DMS153 (cell line): ENCODE results near the gene SCYGR7.
"Not testable (repeated sequence)": the region's sequence is repeated elsewhere in the genome, so short reads cannot be mapped to it uniquely, and the experiment has no call there.

ENCODE experiments used
- DNase-seq: peaks from one replicate; lab custom pipeline; 2025; lab: John Stamatoyannopoulos, UW

The SCYGR7 gene

DNA sequence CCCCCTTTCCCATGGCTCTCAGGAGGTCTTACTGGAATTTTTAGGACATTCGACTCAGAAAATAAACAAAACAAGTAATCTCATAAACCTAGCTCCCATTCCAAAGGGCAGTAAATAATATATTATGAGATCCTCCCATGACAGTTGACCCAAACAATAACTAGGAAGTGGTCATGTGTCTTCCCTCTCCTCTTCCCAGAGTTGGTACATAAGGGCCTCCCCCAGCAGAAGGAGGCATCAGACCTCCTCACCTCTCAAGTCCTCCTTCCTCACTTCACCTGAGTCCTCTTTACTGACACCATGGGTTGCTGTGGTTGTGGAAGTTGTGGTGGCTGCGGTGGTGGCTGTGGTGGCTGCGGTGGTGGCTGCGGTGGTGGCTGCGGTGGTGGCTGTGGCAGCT is at the start of gene SCYGR7:
SCYGR7 (plus strand) TSS at position 301 of the 400 bp plus-strand sequence; CDS start at position 301, 0 bp downstream.
- DNase-seq, result no peak

GRCh38 chr2:227684258-227684657 is 43.9 kb upstream of the SCYGR7 start:
- no peak for DNase-seq

- DNase-seq, result no peak
Observed at GRCh38 chr2:227687189-227687588, 40.9 kb upstream of the SCYGR7 start.

DNA sequence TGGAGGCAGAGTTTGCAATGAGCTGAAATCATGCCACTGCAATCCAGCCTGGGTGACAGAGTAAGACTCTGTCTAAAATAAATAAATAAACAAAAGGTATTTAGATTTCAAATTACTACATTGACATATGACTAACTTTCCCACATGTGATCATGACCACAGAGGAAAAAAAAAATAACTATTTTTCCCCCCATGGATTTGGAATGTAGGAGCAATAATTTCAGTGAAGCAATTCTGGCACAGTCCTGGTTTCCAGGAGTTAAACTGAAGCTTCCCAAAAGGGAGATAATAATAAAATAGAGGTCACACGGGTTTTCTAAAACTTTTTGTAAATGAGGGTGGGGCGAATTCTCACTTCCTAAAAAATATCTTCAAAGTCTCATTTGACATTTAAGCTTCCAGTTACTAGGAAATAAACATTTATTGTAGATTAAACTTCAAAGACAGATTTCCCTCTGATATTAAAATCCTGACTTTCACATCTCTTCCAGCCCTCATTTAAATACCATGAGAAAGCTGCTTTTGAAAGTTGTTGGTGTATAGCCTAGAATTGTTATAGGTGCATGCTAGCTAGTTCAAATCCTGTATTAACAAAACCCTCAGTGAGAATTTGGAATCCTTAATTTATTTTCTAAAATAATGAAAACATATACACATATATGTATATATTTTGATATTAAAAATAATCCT is 31.0 kb upstream of the SCYGR7 start:
- DNase-seq, result no peak

DNA sequence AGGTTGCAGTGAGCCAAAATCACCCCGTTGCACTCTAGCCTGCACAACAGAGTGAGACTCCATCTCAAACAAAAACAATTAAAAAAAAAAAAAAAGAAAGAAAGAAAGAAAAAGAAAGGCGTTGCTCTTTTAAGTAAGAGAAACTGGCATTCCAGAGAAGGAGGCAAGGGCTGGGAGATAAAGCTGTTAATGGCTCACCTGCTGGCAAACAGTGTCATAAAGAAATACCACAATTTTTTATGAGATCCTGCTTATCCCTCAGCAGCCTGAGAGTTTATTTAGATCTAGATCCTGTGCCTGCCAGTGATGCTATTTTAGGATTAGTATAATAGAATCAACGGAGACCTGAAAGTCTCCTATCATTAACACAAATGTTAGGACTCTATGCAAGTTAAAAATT is 26.6 kb upstream of the SCYGR7 start:
- no peak for DNase-seq

- DNase-seq, result no peak
Observed at GRCh38 chr2:227703280-227703732, 24.8 kb upstream of the SCYGR7 start.

GRCh38 chr2:227703961-227704360 is 24.2 kb upstream of the SCYGR7 start:
- DNase-seq, result no peak

- no peak for DNase-seq
Observed at GRCh38 chr2:227706859-227707258, 21.3 kb upstream of the SCYGR7 start.

GRCh38 chr2:227707390-227707789 is 20.7 kb upstream of the SCYGR7 start:
- DNase-seq, result no peak

- no peak for DNase-seq
Observed at GRCh38 chr2:227710986-227711385, 17.1 kb upstream of the SCYGR7 start.

DNA sequence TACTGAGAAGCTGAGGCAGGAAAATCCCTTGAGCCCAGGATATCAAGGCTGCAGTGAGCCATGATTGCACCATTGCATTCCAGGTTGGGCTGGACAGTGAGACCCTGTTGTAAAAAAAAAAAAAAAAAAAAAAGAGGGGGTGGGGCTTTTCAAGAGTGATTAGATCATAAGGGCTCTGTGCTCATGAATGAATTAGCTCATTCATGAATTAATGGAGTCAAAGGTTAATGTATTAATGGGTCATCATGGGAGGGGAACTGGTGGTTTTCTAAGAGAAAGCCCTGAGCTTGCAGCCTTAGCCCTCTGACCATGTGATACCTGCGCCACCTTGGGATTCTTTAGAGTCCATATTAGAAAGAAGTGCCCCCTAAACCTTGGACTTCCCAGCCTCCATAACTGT is 14.8 kb upstream of the SCYGR7 start:
- no peak for DNase-seq

DNA sequence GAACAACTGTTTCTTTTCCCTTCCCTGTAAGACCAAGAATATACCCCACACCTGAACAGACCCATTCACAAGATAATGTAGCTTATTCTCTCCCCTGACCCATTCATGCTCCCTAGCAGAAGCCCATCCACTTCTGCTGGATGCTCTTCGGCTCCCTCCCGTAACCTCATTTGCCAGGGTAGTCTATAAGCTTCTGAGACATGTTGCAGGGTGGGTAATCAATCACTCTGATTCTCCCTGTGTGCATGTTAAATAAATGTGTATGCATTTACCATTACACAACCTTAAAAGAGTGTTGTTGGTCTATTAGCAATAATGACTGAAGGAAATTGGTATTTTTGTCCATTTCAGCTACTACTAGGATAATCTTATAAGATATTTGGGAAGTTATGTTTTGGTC is 11.6 kb upstream of the SCYGR7 start:
- no peak for DNase-seq

GRCh38 chr2:227717687-227718567 is 10.2 kb upstream of the SCYGR7 start, which contains the start of gene SLC19A3:
TSS of gene SLC19A3 (minus strand) at chr2:227718028. CDS start at chr2:227702318, 15,710 bp downstream.
- DNase-seq, result no peak

DNA sequence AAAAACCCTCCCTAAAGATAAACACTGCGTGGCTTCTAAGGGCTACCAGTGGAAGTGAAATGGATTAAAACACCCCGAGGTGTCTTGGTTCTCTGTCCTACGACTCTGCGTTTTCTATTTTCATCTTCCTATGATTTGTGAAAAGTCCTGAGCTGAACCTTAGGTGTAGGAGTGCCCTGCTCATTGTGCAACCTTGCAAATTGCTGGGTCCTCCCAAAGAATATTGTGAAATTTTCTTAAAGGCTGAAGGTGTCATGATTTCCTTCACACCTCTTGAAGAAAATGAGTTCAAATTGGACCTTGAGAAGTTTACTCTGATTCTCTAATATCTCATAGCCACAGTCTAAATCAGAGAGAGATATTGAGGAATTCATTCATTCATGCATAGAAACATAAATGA is 8.5 kb upstream of the SCYGR7 start:
- no peak for DNase-seq

DNA sequence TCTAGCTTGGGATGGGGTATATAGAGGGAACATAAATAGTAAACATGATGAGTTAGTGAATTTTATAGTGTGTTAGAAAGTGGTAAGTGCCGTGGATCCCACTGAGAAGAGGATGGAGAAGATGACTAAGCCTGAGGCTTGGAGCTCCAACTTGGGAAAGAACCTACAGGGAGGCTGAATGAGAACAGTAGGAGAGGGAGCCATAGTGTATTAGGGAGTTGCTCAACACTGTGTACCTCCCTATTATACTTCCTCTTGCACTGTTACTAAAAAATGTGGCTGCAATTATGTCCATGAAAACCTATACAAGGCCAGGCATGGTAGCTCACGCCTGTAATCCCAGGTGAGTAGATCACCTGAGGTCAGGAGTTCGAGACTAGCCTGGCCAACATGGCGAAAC is 7.5 kb upstream of the SCYGR7 start:
- no peak for DNase-seq

DNA sequence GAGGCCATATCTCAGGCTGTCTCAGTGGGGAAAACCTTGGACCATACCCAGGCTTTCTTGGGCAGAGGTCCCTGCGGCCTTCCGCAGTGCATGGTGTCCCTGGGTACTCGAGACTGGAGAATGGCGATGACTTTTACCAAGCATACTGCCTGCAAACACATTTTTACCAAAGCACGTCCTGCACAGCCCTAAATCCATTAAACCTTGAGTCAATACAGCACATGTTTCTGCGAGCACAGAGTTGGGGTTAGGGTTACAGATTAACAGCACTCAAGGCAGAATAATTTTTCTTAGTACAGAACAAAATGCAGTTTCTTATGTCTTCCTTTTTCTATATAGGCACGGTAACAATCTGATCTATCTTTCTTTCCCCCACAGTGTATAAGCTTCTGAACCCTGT is 5.3 kb upstream of the SCYGR7 start:
- DNase-seq, result not testable (repeated sequence)

GRCh38 chr2:227724394-227725039 is 3.6 kb upstream of the SCYGR7 start, which contains the start of gene SCYGR6:
TSS of gene SCYGR6 (minus strand) at chr2:227724757. CDS start at chr2:227724757, 0 bp downstream.
- DNase-seq, result no peak

GRCh38 chr2:227739351-227739750 is 11.2 kb downstream of the SCYGR7 start:
- no peak for DNase-seq

DNA sequence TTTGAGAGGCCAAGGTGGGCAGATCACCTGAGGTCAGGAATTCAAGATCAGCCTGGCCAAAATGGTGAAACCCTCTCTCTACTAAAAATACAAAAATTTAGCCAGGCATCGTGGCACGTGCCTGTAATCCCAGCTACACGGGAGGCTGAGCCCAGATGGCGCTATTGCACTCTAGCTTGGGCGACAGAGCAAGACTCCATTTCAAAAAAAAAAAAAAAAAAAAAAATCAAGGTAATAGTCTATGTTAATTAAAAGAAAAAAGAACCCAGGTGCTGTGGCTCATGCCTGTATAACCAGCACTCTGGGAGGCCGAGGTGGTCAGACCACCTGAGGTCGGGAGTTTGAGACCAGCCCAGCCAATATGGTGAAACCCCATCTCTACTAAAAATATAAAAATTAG is 12.6 kb downstream of the SCYGR7 start:
- not testable (repeated sequence) for DNase-seq

GRCh38 chr2:227745594-227745993 is 17.5 kb downstream of the SCYGR7 start, which contains the start of gene SCYGR8:
TSS of gene SCYGR8 (plus strand) at chr2:227745894. CDS start at chr2:227745894, 0 bp downstream.
- no peak for DNase-seq

- no peak for DNase-seq
Observed at GRCh38 chr2:227748079-227748478, 19.9 kb downstream of the SCYGR7 start.

DNA sequence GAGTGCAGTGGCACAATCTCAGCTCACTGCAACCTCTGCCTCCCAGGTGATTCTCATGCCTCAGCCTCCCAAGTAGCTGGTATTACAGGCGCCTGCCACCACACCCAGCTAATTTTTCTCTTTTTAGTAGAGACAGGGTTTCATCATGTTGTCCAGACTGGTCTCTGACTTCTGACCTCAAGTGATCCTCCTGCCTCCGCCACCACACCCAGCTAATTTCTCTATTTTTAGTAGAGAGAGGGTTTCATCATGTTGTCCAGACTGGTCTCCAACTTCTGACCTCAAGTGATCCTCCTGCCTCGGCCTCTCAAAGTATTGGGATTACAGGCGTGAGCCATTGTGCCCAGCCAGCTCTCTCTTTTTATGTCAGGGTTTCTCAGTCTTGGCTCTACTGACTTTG is 28.1 kb downstream of the SCYGR7 start:
- DNase-seq, result not testable (repeated sequence)
